ENCODE measurements around the gene NRM. TPM values are rescaled to one million over a fixed set of nuclear protein-coding genes. Genes with fewer than 3 reads are reported as not detected.

Gene NRM
- total RNA-seq, 1 experiment from 2014 or later, result 31.2 TPM

DNA sequence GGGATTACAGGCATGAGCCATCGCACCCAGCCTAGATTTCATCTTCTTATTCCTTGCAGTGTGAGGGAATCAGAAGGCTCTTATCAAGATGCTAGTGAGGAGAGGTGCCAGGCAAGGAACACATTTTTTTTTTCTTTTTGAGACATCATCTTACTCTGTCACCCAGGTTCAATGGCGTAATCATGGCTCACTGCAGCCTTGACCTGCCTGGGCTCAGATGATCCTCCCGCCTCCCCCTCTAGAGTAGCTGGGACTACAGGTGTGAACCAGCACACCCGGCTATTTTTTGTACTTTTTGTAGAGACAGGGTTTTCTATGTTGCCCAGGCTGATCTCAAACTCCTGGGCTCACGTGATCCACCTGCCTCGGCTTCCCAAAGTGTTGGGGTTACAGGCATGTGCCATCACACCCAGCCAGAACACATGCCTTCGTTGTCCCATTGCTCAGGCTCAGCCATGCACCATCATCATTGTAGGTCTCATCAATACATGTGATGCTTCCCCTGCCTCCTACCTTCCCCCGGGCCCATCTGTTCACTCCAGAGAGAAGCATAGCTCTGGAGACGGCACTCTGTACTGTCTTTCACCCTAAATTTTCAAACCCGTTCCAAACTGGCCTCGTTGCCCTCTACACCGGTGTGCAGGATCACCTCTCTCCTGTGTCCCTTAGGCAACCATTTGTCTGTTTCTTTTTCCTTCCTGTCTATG, 41.6 kb upstream of the NRM start (continued):
- TF ChIP-seq, protein P1, sequence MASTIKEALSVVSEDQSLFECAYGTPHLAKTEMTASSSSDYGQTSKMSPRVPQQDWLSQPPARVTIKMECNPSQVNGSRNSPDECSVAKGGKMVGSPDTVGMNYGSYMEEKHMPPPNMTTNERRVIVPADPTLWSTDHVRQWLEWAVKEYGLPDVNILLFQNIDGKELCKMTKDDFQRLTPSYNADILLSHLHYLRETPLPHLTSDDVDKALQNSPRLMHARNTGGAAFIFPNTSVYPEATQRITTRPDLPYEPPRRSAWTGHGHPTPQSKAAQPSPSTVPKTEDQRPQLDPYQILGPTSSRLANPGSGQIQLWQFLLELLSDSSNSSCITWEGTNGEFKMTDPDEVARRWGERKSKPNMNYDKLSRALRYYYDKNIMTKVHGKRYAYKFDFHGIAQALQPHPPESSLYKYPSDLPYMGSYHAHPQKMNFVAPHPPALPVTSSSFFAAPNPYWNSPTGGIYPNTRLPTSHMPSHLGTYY (CRISPR knock-in tag; IDR thresholded peaks at IDR 0.05), result no peak
- TF ChIP-seq, protein P2, sequence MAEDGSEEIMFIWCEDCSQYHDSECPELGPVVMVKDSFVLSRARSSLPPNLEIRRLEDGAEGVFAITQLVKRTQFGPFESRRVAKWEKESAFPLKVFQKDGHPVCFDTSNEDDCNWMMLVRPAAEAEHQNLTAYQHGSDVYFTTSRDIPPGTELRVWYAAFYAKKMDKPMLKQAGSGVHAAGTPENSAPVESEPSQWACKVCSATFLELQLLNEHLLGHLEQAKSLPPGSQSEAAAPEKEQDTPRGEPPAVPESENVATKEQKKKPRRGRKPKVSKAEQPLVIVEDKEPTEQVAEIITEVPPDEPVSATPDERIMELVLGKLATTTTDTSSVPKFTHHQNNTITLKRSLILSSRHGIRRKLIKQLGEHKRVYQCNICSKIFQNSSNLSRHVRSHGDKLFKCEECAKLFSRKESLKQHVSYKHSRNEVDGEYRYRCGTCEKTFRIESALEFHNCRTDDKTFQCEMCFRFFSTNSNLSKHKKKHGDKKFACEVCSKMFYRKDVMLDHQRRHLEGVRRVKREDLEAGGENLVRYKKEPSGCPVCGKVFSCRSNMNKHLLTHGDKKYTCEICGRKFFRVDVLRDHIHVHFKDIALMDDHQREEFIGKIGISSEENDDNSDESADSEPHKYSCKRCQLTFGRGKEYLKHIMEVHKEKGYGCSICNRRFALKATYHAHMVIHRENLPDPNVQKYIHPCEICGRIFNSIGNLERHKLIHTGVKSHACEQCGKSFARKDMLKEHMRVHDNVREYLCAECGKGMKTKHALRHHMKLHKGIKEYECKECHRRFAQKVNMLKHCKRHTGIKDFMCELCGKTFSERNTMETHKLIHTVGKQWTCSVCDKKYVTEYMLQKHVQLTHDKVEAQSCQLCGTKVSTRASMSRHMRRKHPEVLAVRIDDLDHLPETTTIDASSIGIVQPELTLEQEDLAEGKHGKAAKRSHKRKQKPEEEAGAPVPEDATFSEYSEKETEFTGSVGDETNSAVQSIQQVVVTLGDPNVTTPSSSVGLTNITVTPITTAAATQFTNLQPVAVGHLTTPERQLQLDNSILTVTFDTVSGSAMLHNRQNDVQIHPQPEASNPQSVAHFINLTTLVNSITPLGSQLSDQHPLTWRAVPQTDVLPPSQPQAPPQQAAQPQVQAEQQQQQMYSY (CRISPR knock-in tag; IDR thresholded peaks at IDR 0.05), result no peak
- TF ChIP-seq EMX1 (CRISPR knock-in tag; IDR thresholded peaks at IDR 0.05) (no peak), SMAD4 (CRISPR knock-in tag; IDR thresholded peaks at IDR 0.05) (no peak)
- TF ChIP-seq, protein P3, sequence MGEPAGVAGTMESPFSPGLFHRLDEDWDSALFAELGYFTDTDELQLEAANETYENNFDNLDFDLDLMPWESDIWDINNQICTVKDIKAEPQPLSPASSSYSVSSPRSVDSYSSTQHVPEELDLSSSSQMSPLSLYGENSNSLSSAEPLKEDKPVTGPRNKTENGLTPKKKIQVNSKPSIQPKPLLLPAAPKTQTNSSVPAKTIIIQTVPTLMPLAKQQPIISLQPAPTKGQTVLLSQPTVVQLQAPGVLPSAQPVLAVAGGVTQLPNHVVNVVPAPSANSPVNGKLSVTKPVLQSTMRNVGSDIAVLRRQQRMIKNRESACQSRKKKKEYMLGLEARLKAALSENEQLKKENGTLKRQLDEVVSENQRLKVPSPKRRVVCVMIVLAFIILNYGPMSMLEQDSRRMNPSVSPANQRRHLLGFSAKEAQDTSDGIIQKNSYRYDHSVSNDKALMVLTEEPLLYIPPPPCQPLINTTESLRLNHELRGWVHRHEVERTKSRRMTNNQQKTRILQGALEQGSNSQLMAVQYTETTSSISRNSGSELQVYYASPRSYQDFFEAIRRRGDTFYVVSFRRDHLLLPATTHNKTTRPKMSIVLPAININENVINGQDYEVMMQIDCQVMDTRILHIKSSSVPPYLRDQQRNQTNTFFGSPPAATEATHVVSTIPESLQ (CRISPR knock-in tag; IDR thresholded peaks at IDR 0.05), result no peak

DNA sequence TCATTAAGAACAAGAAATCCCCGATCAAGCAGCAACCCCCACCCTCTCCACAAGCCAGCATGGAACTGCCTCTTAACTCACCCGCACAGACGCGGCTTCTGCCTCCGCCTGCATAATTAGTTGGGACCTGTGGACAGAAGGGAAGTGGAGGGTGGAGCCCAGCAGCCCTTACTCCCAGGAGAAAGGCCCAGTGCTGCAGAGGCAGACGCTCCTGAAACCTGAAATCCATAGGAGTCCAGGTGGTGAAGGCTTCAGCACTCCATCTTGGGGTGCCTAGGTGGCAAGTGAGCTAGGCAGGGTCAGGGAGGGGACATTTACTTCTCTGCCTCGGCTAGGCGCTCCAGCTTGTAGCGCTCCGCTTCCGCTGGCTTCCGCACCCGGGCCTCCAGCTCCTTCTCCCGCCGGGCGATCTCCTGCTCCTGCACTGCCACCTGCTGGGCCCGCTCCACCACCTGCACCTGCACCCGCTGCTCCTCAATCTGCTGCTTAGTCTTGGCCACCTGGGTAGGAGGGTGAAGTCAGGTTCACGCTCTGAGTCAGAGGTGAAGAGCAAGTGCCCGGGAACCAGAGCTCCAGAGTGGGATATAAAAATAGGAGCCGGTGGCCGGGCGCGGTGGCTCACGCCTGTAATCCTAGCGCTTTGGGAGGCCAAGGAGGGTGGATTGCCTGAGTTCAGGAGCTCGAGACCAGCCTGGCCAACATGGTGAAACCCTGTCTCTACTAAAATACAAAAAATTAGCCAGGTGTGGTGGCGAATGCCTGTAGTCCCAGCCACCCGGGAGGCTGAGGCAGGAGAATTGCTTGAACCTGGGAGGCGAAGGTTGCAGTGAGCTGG, 40.0 kb upstream of the NRM start:
- Mint-ChIP-seq H3K27me3 (ENCODE audit: low read depth) (no peaks in the 10 kb centered on the region), H3K9me3 (no peaks in the 10 kb centered on the region), H3K4me3 (no peak overlapping the region), H3K4me1 (peaks cover 3% of the 10 kb centered on the region; the same call in 1 of the 2 replicates), H3K36me3 (peaks cover 33% of the 10 kb centered on the region), H3K27ac (peak overlapping the region; percentile 36; the same call in 1 of the 2 replicates)
- ChIA-PET POLR2A (interaction anchor here (0.9 to 2.1 kb wide), 4 partner anchors 14 to 58 kb away, joined by 3 to 8 read pairs (median 4); partner anchors contain the start of genes DHX16 and MDC1), CTCF (interaction anchor here (0.5 to 3.5 kb wide), 65 partner anchors 9 to 357 kb away, joined by 3 to 131 read pairs (median 5); partner anchors contain the start of genes ABCF1, ATAT1, DDR1 and DHX16)
- peak; percentile 88 for DNase-seq (ENCODE audit: low spot score)
- peak; percentile 65 for ATAC-seq
- TF ChIP-seq ATF1 (CRISPR knock-in tag; IDR thresholded peaks at IDR 0.05), result no peak
- TF ChIP-seq NFE2L1 (CRISPR knock-in tag; IDR thresholded peaks at IDR 0.05), result 0 out of 2 replicates have a peak, but pooled peaks have one; percentile 41
- TF ChIP-seq ZNF423 (CRISPR knock-in tag; IDR thresholded peaks at IDR 0.05), result peak; percentile 77
- no peak for TF ChIP-seq ZNF317 (CRISPR knock-in tag; IDR thresholded peaks at IDR 0.05; ENCODE audit: borderline replicate concordance, low read depth)
- no peak for TF ChIP-seq GTF2I (CRISPR knock-in tag; conservative IDR thresholded peaks at IDR 0.05)
- TF ChIP-seq ZBTB21 (CRISPR knock-in tag; IDR thresholded peaks at IDR 0.05; ENCODE audit: borderline replicate concordance), result no peak
- TF ChIP-seq KAT7 (CRISPR knock-in tag; IDR thresholded peaks at IDR 0.05; ENCODE audit: borderline replicate concordance), result no peak
- no peak for TF ChIP-seq TEAD1 (CRISPR knock-in tag; IDR thresholded peaks at IDR 0.05)
- no peak for TF ChIP-seq RORB (CRISPR knock-in tag; IDR thresholded peaks at IDR 0.05)
- TF ChIP-seq, protein P4, sequence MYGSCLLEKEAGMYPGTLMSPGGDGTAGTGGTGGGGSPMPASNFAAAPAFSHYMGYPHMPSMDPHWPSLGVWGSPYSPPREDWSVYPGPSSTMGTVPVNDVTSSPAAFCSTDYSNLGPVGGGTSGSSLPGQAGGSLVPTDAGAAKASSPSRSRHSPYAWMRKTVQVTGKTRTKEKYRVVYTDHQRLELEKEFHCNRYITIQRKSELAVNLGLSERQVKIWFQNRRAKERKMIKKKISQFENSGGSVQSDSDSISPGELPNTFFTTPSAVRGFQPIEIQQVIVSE (CRISPR knock-in tag; IDR thresholded peaks at IDR 0.05; ENCODE audit: borderline replicate concordance), result no peak
- no peak for TF ChIP-seq ZNF219 (CRISPR knock-in tag; IDR thresholded peaks at IDR 0.05; ENCODE audit: borderline replicate concordance)
- TF ChIP-seq, protein P5, sequence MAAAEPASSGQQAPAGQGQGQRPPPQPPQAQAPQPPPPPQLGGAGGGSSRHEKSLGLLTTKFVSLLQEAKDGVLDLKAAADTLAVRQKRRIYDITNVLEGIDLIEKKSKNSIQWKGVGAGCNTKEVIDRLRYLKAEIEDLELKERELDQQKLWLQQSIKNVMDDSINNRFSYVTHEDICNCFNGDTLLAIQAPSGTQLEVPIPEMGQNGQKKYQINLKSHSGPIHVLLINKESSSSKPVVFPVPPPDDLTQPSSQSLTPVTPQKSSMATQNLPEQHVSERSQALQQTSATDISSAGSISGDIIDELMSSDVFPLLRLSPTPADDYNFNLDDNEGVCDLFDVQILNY (CRISPR knock-in tag; IDR thresholded peaks at IDR 0.05), result no peak
- TF ChIP-seq, protein P6, sequence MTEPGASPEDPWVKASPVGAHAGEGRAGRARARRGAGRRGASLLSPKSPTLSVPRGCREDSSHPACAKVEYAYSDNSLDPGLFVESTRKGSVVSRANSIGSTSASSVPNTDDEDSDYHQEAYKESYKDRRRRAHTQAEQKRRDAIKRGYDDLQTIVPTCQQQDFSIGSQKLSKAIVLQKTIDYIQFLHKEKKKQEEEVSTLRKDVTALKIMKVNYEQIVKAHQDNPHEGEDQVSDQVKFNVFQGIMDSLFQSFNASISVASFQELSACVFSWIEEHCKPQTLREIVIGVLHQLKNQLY (CRISPR knock-in tag; IDR thresholded peaks at IDR 0.05), result no peak
- TF ChIP-seq, protein P7, sequence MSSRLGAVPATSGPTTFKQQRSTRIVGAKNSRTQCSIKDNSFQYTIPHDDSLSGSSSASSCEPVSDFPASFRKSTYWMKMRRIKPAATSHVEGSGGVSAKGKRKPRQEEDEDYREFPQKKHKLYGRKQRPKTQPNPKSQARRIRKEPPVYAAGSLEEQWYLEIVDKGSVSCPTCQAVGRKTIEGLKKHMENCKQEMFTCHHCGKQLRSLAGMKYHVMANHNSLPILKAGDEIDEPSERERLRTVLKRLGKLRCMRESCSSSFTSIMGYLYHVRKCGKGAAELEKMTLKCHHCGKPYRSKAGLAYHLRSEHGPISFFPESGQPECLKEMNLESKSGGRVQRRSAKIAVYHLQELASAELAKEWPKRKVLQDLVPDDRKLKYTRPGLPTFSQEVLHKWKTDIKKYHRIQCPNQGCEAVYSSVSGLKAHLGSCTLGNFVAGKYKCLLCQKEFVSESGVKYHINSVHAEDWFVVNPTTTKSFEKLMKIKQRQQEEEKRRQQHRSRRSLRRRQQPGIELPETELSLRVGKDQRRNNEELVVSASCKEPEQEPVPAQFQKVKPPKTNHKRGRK (CRISPR knock-in tag; IDR thresholded peaks at IDR 0.05; ENCODE audit: borderline replicate concordance), result no peak

All from WTC11 (cell line).